Kidney tubule cell (primary cell): ENCODE data around the gene FGD2.
"Not testable (repeated sequence)": the region's sequence is repeated elsewhere in the genome, so short reads cannot be mapped to it uniquely, and the experiment has no call there.

Experiments used
- DNase-seq: peaks from one replicate; pipeline ENCODE4 v3.0.0-alpha.2; 2018; ENCODE audit warnings: low spot score

Gene FGD2

GRCh38 chr6:37039958-37040357 lies 34.5 kb downstream of the FGD2 start:
- DNase-seq = no peak

- no peak for DNase-seq
Observed at GRCh38 chr6:37041521-37041920, 36.1 kb downstream of the FGD2 start.

GRCh38 chr6:37042150-37042549 lies 36.7 kb downstream of the FGD2 start:
- no peak for DNase-seq

DNA sequence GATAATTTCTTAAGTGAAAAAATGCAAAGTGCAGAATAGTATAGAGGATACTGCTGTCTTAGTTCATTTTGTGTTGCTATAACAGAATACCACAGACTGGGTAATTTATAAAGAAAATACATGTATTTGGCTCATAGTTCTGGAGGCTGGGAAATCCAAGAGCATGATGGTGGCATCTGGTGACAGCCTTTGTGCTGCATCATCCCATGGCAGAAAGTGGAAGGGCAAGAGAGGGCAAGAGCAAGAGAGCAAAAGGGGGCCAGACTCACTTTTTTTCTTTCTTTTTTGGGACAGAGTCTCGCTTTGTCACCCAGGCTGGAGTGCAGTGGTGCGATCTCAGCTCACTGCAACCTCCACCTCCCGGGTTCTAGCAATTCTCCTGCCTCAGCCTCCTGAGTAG lies 37.6 kb downstream of the FGD2 start:
- DNase-seq = not testable (repeated sequence)

DNA sequence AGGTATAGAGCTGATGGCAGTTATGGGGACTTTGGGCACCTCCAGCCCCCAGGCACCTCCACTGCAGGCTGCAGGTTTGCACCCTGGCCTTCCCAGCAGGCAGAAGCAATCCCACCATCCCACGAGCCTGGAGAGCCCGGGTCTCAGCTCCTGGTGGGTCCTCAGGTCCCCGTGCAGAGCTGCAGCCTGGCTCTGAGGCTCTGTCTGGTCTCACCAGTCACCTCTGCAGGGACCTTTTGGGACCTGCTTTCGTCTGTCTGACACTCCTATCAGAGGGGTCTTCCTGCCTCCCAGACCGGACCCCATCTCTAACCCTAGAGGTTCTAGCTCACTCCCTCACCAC lies 41.9 kb downstream of the FGD2 start:
- no peak for DNase-seq

GRCh38 chr6:37047689-37048402 lies 42.4 kb downstream of the FGD2 start:
- DNase-seq = no peak

- DNase-seq = no peak
Observed at GRCh38 chr6:37048403-37048850, 43.0 kb downstream of the FGD2 start.

GRCh38 chr6:37048851-37049757 lies 43.6 kb downstream of the FGD2 start:
- DNase-seq = peak; percentile 78

GRCh38 chr6:37049758-37050044 lies 44.2 kb downstream of the FGD2 start:
- no peak for DNase-seq

DNA sequence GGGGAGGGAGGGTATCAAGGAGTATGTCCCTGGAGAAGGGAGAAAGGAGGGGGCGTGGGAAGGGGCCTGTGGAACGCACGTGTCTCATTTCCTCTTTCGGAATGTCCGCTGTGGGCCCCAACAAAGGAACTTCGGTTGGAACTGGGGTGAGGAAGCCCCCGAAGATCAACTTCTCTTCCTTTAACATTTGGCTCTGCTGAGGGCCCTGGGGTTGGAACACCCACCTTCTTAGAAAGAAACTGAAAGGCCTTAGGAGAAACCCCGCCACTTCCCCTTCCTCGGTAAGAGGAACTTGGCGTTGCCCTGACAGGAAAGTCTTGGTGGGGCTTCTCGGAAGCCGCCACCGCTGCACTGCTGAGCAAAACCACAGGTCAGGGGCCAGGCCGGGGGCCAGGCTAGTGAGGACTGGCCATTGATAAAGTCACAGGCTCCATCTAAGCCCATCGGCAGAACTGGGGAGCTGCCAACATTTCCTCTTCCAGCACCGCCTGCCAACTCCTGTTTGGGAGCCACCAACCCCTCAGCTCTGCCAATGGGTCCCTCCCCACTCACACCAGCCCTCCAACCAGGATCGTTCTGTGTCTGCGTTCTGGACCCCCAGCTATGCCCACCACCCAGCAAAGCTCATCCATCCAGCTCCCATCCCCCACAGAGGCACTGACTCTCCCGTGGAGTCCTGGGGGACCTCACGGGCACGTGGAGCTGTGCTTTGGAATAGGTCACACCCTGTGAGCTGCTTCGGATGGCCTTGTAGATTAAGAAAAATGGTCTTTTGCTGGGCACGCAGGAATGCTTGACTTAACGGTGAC lies 44.8 kb downstream of the FGD2 start:
- no peak for DNase-seq

GRCh38 chr6:37050854-37051137 lies 45.3 kb downstream of the FGD2 start:
- no peak for DNase-seq

DNA sequence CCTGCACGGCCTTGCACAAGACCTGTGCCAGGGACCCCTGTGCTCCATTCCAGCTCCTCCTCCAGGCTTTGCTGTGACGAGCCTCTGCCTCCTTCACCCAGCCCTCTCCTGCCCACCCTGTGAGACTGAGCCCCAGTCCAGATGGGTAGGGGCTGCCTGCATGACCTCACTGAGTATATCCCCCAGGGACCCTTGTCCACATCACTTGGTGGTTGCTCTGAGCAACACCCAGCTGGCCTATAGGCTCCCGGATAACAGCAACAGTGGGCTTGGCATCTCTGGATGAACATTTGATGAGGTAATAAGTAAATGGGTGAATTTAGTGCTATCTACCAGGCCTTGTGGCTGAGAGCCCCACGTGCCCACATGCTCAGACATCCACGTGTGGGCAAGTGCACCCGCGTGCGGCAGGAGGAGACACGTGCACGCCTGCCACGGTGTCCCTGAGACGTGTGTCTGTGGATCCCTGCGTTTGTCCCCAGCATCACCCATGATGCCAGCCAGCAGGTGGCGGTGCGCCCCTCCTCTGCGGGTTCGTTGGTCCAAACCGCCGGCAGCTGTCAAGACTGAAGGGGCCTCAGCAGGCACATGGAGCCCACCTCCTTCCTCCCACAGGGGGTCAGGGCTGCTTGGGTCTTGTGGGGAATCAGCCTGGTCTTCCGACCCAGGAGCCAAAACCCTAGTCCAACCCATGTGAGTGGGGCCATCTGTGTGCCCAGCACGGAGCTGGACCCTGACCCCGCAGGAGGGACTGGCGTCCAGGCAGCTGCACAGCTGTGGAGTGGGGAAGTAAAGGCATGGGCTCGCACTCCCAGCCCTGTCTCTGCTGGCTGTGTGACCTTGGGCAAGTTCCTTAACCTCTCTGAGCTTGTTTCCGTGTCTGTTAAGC lies 45.9 kb downstream of the FGD2 start:
- peak; percentile 75 for DNase-seq

DNA sequence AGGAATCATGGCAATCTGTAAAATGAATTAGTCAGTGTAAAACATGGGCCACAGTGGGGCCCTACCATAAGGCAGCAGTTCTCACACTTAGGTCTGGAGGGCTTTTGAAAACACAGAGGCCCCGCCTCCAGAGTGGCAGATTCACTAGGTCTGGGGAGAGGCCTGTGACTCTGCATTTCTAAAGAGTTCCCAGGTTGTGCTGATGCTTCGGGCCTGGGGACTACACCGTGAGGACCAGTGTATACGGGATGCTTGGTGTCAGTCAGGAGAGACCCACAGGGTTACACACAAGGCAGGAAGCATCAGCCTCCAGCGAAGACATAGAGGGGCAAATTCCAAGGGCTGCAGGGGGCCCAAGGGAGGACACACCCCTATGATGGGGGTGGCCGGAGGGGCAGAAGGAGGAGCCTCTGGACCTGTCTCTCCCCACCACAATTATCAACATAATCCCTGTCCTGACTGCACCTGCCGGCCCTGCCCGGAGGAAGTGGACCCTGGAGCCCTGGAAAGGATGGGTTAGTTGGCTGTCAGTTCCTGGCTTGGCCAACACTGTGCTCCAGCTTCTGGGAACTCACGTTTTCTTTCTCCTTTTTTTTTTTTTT lies 46.7 kb downstream of the FGD2 start:
- DNase-seq = no peak

- DNase-seq = no peak
Observed at GRCh38 chr6:37053683-37054082, 48.2 kb downstream of the FGD2 start.

- DNase-seq = no peak
Observed at GRCh38 chr6:37054171-37054570, 48.7 kb downstream of the FGD2 start.

GRCh38 chr6:37054580-37054979 lies 49.1 kb downstream of the FGD2 start:
- no peak for DNase-seq

DNA sequence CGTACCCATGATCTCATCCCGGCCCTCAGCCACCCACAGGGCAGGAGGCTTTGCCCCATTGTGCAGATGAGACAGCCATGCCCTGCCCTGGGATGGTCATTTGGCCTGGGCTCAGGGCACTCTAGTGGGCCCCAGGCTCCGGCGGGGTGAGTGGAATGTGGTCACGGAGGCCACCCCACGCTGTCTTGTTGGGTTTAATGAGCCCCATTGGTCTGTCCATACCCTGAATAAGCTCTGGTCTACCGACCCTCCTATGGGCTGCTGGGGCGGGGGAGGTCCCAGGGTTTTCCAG lies 50.6 kb downstream of the FGD2 start:
- DNase-seq = peak; percentile 15

GRCh38 chr6:37056439-37057127 lies 51.1 kb downstream of the FGD2 start:
- DNase-seq = peak; percentile 79

- DNase-seq = no peak
Observed at GRCh38 chr6:37057128-37057471, 51.6 kb downstream of the FGD2 start.

DNA sequence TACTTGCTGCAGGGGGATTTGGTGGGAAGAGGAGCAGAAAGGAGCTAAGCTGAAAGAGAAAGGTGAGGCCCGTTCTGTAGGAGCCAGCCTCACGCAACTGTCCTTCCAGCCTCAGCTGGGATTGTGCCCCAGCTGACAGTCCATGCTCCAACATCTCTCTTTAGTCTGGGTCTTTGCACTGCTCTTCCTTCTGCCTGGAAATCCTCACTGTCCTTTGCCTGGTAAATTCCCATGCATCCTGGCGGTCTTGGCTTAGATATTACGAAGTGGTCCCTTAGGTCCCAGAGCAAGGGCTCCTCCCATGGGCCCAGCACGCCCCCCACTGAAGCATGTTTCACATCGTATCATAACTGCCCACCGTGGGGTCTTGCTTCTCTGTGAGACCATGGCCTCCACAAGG lies 52.2 kb downstream of the FGD2 start:
- DNase-seq = no peak

GRCh38 chr6:37058084-37058586 lies 52.7 kb downstream of the FGD2 start:
- peak; percentile 22 for DNase-seq
